ENCODE results near the gene TXNDC8.

The TXNDC8 gene

GRCh38 chr9:110276781-110277180 lies 60.9 kb downstream of the TXNDC8 start:
- DNase-seq, result no peak

- no peak for DNase-seq
These were observed 67.3 kb downstream of the TXNDC8 start for GRCh38 chr9:110270211-110270995.

- no peak for DNase-seq
These were observed 70.9 kb downstream of the TXNDC8 start for GRCh38 chr9:110266795-110267194.

GRCh38 chr9:110261632-110262031 lies 76.0 kb downstream of the TXNDC8 start:
- DNase-seq, result no peak

GRCh38 chr9:110260911-110261310 lies 76.8 kb downstream of the TXNDC8 start:
- DNase-seq, result no peak

GRCh38 chr9:110259566-110259965 lies 78.1 kb downstream of the TXNDC8 start:
- no peak for DNase-seq

- no peak for DNase-seq
These were observed 79.0 kb downstream of the TXNDC8 start for GRCh38 chr9:110258690-110259091.

- DNase-seq, result no peak
These were observed 79.7 kb downstream of the TXNDC8 start for GRCh38 chr9:110257956-110258355.

- DNase-seq, result no peak
These were observed 80.4 kb downstream of the TXNDC8 start for GRCh38 chr9:110257097-110257841.

GRCh38 chr9:110256380-110257096 lies 81.1 kb downstream of the TXNDC8 start, which contains the start of gene TXN:
Gene TXN (minus strand): TSS chr9:110256507. CDS start chr9:110256435, 72 bp downstream.
- DNase-seq, result peak in 1 of 2 experiments; percentile 20

GRCh38 chr9:110255463-110256379 lies 81.9 kb downstream of the TXNDC8 start:
- DNase-seq, result no peak

GRCh38 chr9:110255034-110255462 lies 82.6 kb downstream of the TXNDC8 start:
- no peak for DNase-seq

GRCh38 chr9:110254500-110254899 lies 83.2 kb downstream of the TXNDC8 start:
- no peak for DNase-seq
